ENCODE results near the gene BEGAIN.

Gene BEGAIN

DNA sequence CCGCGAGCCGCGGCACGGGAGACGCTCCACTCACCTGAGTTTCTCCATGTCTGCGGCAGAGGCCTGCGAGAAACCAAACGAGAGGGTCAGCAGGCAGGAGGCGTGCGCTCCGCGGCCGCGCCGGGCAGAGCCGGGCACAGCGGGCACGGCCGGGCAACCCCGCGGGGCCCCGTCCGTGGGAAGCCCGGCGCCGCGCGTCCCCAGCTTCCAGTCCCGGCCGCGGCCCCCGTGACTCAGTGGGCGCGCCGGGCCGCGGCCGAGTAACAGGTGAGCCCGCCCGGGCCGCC lies 19.4 kb downstream of the BEGAIN start:
- DNase-seq (ENCODE audit: low read depth in 2 of 2), result no peak

DNA sequence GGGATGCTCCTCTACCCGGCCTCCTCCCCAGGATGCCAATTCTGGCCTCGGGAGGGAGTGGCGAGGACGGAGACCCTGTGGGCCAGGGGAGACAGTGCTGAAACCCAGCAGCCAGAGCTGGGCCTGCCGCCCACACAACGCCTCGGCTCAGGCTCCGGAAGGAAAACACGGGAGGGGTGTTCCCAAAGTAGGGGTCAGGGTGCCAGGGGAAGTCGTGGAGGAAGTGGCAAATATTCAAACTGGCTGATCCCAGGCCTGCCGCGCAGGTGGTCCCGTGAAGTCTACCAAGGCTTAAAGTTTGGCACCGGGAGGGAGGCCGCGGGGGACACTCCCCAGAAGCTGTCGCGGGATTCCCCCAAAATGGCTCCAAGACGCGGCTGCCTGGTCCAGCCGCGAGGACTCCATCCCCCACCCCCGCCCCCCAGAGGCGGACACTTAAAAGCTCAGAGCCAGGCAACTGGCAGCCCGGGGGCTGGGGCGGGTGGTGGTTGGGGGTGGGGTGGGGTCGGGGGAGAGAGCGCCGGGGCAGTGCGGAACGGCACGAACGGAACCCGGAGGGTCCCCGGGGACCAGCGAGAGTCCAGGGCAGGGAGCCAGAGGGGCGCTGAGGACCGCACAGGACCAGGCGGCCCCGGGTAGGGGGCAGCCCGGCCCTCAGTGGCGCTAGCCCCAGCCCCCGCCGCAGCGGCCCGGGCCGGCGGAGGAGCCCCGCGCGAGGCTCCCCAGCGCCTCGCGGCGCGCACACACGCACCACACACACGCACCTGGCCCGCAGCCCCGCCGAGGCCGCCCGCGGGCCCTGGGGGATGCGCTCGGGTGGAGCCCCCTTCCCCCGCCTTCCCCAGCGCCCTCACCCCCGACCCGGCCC lies 20.0 kb downstream of the BEGAIN start:
- DNase-seq (ENCODE audit: low read depth in 2 of 2), result no peak

DNA sequence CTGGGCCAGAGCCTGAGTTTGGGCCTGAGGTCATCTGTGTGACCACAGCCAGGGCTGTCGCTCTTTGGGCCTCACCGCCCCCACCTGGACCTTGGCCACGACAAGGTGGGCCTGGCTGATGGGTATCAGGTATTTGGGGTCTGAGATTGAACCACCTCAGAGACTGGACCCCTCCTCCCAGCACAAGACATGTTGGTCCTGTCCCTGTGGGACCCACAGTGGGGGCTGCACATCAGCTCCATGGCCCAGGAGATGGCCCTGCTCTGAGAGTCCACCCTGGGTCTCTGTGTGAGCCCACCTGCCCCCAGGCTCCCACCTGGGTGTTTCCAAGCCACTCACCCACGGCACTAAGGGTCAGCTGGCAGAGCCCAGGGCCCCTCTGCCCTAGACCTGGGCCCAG lies 20.6 kb downstream of the BEGAIN start:
- no peak for DNase-seq (ENCODE audit: low read depth in 2 of 2)

DNA sequence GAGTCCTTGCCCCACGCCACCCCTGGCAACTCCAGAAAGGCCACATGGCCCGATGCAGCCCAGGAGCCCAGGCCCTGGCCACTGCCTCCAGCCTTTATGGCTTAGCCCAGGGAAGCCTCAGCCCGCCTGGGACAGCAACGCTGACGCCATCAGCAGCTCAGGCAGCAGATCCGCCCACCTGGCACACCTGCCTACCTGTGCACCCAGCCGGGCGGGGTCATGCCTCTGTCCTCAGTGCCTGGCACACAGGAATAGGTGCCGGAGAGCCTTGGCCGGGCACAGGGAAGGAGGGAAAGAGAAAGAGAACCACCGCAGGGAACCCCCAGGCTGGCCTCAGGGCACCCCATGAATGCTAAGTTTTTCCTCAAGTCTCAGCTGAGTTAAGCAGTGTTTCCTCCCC lies 21.1 kb downstream of the BEGAIN start:
- DNase-seq (ENCODE audit: low read depth in 2 of 2), result no peak

DNA sequence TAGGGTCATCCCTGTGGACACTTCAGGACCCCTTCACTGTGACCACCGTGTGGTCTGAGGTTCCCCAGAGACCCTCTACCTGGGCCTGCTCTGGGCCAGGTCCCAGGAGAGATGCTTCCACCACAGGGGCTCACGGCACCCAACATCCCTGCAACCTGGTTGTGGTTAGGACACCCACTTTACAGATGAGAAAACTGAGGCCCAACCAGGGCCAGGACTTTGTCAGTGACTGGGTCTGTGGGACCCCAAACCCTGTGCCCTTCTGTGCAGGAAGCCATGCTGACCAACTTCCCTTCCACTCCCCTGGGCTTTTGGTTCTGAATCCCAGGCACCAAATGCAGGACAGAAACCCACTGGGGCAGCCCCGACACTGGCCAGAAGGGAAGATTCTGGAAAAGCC lies 21.6 kb downstream of the BEGAIN start:
- no peak for DNase-seq (ENCODE audit: low read depth in 2 of 2)

DNA sequence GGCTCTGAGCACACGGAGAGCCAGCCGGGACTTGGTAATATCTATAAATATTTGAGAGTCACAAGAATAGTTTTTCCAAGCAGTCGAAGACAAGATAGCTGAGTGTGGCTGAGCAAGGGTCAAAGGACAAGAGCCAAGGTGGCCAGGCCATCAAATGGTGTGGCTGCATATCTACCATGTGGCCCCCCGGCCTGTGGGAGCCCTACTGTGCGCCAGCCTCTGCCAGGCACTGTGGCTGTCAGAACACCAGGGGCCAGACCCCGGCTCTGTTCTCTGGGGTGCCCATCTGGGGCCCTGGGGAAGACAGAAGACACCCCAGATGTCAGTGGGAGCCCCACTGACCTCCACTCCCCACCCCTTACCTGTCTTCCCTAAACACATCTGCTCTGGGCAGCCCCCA lies 22.7 kb downstream of the BEGAIN start:
- DNase-seq (ENCODE audit: low read depth in 2 of 2), result no peak

DNA sequence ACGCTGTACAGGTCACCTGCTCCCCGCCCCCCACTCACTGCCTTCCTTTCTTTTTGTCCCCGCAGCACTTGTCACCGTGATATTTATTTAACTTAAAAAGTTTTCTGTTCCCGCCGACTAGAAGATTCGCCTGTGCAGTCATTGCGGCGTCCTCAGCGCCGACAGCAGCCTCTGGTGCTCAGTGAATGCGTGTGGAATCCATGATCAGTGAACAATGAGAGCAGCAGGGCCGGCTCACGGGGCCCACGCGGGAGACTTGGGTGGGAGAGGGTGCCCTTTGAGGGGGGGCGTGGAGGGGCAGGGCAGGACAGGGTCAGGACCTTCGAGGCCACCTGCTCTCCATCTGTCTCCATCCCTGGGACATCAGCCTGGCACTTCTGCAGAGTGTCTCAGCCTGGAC lies 24.5 kb downstream of the BEGAIN start:
- no peak for DNase-seq (ENCODE audit: low read depth in 2 of 2)

DNA sequence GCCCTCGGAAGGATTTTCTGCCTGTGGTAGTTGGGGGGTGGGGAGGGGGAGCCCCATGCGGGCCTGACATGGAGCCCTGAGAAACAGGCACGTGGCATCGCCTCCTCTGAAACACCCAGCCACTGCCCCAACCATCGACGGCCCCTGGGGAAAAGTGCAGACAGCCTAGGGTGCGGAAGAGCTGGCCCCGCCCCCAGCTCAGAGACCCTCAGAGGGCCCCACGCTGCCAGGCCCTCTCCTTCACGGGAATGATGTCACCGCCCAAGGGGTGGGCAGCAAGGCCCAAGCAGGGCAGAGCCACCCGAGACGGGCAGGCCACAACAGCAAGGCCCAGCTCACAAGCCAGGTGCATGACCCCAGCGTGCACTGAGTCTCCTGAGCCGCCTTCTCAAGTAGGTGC lies 26.2 kb downstream of the BEGAIN start:
- DNase-seq (ENCODE audit: low read depth in 2 of 2), result no peak

DNA sequence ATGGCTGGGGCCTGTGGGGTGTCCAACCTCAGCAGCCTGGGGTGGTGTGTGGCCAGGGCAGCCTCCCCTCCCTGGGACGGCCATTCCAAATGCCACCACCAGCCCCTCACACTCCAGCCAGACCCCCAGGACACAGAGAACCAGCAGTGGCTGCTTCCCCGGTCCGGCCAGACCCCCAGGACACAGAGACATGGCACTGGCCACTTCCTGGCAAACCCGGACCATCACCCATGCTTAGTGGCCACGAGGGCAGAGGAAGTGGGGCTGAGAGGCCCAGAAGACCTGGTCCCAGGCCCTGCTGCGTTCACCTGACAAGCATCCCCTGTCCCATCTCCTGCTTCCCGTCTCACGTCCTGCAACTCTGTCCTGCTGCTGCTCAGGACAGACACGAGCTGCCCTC lies 26.7 kb downstream of the BEGAIN start:
- no peak for DNase-seq (ENCODE audit: low read depth in 2 of 2)

DNA sequence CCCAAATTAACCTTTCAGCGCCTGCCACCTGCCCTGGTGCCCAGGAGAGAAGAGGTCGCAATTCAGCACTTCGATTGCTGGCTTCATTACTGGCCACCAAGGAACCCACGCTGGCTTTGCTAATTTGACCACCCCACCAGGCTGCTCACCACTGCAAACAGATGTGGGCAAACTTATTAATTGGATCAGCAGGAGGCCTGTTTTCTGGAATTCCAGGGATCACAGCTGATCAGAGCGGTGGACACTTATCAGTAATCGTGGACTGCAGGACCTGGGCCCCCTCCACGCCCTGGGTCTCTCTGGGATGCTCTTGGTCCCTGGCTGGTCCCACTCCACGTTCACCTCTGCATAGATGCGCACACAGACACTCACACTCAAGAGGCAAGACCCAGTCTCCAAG lies 27.8 kb downstream of the BEGAIN start:
- DNase-seq (ENCODE audit: low read depth in 2 of 2), result no peak

DNA sequence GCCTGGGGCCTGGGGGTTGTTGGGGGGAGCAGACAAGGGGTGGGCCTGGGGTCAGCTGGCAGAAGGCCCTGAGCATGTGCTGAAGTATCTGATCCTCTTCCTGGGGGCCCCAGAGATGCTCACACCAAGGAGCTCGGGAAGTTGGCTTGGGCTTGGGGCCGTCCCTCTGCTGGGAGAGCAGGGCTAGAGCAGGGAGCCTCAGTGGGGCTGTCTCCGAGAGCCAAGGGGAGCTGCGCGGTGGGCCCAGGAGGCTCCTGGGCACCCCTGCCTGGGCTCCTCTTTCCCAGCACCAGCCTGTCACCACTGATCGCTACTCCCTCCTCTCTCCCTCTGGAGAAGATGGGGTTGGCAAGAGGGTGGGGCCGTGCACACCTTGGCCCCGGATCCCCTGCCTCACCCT lies 28.3 kb downstream of the BEGAIN start:
- DNase-seq (ENCODE audit: low read depth in 2 of 2), result no peak

DNA sequence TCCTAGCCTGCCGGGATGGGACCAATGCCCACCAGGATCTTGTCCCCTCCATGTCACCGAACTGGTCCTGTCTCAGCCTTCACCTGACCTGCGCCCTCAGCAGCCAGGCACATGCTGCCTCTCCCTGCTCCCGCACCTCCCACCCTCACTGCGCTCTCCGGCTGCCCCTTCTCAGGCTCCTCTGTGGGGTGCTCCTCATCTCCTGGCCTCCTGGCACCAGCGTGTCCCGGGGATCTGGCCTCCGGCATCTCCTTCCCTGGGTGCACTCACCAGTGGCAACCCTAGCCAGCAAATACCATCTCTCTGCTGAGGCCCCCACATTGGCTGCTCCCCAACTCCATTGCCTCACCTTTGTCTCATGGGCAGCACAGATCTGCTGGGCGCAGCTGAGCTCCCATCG lies 29.0 kb downstream of the BEGAIN start:
- DNase-seq (ENCODE audit: low read depth in 2 of 2), result no peak

DNA sequence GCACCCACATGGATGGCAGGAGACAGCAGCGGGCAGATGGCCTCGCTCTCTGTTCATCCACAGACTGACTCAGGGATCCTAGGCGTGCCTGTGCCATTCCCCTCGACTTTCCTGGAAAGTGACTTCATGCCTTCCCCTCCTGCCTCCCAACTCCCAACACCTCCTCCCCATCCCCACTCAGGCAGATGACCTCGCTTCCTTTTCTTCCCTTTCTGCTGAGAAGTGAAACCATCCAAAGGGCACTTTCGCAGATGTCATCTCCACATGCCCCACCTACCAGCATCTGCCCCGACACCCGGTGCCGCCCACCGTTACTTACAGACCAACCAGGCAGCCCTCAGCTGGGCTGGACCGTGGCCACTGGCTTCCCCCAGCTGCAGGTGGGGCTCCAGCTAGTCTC lies 29.6 kb downstream of the BEGAIN start:
- no peak for DNase-seq (ENCODE audit: low read depth in 2 of 2)

DNA sequence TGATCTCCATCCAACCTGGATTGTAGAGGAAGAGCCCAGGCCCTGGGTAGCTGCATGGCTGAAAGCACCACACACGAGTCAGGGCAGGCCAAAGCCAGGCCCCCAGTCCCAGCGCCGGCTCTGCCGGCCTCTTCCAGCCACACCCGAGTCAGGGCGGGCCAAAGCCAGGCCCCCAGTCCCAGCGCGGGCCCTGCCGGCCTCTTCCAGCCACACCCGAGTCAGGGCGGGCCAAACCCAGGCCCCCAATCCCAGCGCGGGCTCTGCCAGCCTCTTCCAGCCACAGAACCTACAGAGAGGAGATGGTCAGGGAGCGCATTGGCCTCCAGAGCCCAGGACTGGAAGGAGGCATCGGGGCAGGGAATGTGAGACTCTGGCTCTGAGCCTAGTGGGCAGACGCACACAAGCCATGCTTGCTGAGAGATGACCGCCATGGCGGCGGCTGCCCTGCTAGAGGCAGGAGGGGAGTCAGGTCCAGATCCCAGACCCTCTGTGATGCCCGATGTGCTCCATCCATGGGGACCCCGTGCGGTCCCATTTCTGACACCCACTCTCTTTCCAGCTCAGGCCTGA lies 30.2 kb downstream of the BEGAIN start:
- no peak for DNase-seq (ENCODE audit: low read depth in 2 of 2)

DNA sequence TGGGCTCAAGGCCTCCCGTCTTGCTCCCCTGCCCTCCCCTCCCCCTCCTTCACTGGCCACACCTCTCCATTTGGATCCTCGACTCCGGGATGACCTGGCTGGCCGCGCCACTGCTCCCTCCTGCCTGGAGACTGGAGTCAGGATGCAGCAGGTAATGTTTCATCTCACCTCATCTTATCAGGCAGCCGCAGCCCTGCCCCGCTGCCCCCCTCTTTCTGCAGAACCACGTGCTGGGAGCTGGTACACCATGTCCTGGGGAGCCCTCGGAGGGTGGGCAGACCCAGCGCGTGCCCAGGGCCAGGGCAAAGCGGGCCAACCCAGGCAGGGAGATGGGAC lies 31.1 kb downstream of the BEGAIN start:
- DNase-seq (ENCODE audit: low read depth in 2 of 2), result no peak

DNA sequence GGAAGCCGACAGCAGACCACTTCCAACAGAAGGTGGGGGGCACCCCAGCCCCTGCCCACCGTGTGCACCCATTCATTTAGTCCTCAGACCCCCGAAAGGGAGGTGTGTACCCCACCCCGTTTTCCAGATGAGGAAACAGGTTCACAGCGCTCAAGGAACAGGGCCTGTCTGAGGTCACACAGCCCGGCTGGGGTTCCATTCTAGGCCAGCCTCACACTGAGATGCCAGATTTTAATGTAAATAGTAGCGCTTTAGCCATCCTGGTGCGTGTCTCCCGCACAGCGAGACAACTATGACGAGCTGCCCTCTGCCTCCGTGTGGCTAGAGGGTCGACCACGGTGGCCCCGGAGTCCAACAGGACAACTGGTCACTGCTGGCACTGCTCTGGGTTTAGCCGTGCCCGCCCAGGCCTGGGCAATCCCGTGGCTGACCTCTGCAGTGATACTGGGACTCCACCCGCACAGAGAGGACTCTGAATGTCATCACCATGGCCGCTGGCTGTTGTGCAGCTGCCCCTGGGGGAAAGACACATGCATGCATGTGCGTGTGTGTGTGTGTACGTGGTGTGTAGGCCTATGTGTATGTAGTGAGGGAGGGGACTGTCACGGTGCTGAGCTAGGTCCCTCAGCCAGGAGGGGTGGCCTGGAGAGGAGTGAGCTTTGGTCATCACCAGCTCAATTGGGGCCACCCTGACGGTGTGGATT lies 31.6 kb downstream of the BEGAIN start:
- DNase-seq (ENCODE audit: low read depth in 2 of 2), result no peak

DNA sequence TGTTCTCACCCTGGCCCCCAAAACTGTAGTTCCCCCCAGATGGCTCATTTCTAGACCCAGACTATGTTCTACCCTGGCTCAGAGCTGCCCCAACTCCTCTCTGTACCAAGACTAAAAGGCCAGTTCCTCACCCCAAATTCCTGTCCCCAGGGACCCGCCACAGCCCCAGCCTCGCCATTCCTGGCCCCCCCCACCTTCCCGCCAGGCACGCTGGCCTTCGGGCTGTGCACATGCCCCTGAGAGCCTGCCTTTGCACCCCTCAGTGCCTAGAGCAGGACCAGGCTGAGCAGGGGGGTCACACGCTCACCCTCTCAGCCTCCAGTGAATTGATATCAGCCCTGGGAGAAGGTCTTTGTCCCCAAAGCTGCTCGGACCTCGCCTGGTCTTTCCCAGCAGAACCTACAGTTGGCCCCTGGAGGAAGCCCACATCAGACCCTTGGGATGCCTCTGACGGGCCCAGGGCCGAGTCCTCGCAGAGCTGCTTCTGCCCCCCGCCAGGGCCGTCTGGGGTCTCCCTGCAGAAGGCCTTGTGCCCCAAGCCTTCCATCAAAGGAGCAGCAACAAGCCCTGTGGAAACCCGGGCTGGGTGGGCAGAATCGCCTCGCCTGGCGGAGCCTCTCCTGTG lies 32.4 kb downstream of the BEGAIN start:
- no peak for DNase-seq (ENCODE audit: low read depth in 2 of 2)

DNA sequence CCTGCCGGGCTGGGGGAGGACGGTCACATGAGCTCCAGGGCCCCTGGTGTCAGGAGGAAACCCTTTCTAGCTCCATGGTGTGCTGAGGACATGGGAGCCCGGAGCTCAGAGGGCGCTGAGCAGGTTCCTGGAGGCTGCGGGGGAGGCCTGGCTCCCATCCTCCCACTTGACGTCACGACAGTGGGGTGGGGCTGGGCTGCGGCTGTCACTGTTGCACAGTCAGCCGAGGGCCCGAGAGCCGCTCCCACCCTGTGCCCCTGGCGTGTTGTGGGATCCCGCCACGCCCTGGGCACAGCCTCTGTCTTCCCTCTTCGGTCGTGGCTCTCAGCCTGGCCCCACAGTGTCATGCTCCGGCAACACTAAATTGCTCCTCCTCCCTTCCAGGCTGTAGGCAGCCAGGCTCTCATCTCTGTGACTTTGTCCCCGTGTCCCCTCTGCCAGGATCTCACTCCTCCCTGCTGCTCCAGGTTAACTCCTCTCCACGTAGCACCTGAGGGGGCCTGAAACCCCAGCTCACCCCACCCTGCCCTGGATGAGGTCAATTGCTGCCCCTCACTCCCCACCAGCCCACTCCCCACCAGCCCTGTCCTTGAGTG lies 33.0 kb downstream of the BEGAIN start:
- DNase-seq (ENCODE audit: low read depth in 2 of 2), result no peak

DNA sequence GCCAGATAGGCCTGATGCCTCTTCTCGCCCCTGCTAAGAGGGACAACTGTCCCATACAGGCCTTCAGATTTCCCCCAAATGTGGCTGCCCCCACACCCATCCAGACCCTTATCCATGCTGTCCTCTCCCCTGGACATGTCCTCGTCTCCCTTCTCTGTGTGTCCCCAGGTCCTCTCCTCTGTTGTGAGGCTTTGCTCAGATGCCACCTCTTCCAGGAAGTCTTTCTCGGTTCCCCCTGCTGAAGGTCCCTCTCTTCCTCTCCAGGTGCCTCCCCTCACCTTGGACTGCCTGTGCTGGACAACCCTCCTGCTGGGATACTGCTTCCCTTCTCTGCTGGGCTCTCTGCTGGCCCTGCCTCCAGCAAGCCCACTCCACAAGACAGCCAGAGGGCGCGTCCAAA lies 33.7 kb downstream of the BEGAIN start:
- no peak for DNase-seq (ENCODE audit: low read depth in 2 of 2)

DNA sequence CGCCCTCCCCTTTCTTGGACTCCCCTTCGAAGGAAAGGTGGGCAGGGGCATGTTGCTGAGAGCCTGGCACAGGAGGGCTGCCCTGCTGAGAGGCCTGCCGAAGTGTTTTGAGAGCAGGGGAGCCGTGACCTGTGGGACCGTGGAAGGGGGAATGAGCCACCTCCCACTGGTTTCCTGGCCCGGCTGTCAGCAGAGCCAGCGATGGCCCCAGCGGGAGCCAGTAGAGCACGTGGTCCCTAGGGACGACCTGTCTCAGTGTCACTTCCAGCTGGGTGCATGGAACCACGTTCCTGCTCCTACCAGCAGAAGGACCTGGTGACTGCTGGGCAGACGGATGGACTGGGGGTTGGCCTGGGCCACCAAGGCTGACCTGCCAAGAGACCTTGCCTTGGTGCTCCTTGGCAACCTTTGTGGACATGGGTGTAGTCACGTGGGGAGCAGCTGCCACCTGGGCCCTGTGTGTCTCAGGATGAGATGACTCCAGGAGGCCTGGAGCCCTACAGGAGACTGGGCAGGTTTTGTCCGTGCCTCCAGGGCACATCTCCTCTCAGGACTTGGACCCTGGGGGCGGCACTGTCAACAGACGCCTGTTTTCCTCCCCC lies 34.6 kb downstream of the BEGAIN start:
- no peak for DNase-seq (ENCODE audit: low read depth in 2 of 2)

DNA sequence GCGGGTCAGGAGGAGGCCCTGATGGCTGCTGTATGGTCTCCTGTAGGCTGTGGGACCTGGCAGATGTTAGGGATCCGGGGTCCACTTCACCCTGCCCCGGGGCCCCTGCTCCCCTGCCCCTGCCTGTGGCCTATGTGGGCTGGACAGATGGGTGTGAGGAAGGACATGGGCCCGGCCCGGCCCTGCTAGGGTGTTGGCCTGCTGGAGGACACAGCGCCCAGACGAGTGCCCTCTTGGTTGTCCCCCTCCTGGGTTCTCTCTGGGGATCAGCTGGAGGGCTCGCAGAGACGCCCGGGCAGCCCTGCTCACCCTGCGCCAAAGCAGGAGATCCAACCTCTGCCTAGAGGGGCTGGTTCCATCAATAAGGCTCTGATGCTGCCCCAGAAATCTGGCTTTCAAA lies 36.2 kb downstream of the BEGAIN start:
- no peak for DNase-seq (ENCODE audit: low read depth in 2 of 2)

Data from stimulated activated CD4-positive, alpha-beta T cell treated with anti-CD3 and anti-CD28 coated beads, Interleukin-1b, Interleukin-23, amount 100 ng/mL, for 1 hour (primary cell).